HepG2 (cell line): ENCODE data around the gene HSD11B1.

ENCODE experiments used
- HNRNPL ChIP-seq: fragments of 200-400 bp; formaldehyde crosslinking; IDR thresholded peaks from 2 replicates; pipeline ENCODE4 v1.6.1; 2017; ENCODE audit warnings: mild to moderate bottlenecking, low read depth, low read length
- KLF15 ChIP-seq: sonication (generic); formaldehyde crosslinking; IDR thresholded peaks from 2 replicates; pipeline ENCODE4 v1.8.1; 2023; ENCODE audit warnings: borderline replicate concordance, mild to moderate bottlenecking, inconsistent platforms, missing genetic modification reagents, mixed read lengths
- MYNN ChIP-seq: sonication (generic); formaldehyde crosslinking; IDR thresholded peaks from 2 replicates; pipeline ENCODE4 v1.4.0; 2020; ENCODE audit warnings: mild to moderate bottlenecking, low read depth, missing genetic modification reagents
- NCOR1 ChIP-seq: fragments of 200-600 bp; sonication (generic); IDR thresholded peaks from 2 replicates; pipeline ENCODE4 v1.7.0; 2017; ENCODE audit warnings: antibody characterized with exemption, low read length, borderline replicate concordance
- RBM22 ChIP-seq: fragments of 200-400 bp; formaldehyde crosslinking; optimal IDR thresholded peaks from 2 replicates; pipeline ENCODE3; 2017; ENCODE audit warnings: mild to moderate bottlenecking, low read length, moderate library complexity
- TF ChIP-seq, protein P1 (sequence below): sonication (generic); formaldehyde crosslinking; IDR thresholded peaks from 2 replicates; pipeline ENCODE4 v1.5.0; 2020; ENCODE audit warnings: missing genetic modification reagents
- TF ChIP-seq, protein P2 (sequence below): sonication (generic); formaldehyde crosslinking; IDR thresholded peaks from 2 replicates; pipeline ENCODE4 v1.4.0; 2020; ENCODE audit warnings: missing genetic modification reagents, mild to moderate bottlenecking, borderline replicate concordance

- TF ChIP-seq NCOR1: no peak
- TF ChIP-seq, protein P1, sequence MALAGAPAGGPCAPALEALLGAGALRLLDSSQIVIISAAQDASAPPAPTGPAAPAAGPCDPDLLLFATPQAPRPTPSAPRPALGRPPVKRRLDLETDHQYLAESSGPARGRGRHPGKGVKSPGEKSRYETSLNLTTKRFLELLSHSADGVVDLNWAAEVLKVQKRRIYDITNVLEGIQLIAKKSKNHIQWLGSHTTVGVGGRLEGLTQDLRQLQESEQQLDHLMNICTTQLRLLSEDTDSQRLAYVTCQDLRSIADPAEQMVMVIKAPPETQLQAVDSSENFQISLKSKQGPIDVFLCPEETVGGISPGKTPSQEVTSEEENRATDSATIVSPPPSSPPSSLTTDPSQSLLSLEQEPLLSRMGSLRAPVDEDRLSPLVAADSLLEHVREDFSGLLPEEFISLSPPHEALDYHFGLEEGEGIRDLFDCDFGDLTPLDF (CRISPR knock-in tag): no peak
- no peak for TF ChIP-seq HNRNPL
- no peak for TF ChIP-seq RBM22
- TF ChIP-seq, protein P2, sequence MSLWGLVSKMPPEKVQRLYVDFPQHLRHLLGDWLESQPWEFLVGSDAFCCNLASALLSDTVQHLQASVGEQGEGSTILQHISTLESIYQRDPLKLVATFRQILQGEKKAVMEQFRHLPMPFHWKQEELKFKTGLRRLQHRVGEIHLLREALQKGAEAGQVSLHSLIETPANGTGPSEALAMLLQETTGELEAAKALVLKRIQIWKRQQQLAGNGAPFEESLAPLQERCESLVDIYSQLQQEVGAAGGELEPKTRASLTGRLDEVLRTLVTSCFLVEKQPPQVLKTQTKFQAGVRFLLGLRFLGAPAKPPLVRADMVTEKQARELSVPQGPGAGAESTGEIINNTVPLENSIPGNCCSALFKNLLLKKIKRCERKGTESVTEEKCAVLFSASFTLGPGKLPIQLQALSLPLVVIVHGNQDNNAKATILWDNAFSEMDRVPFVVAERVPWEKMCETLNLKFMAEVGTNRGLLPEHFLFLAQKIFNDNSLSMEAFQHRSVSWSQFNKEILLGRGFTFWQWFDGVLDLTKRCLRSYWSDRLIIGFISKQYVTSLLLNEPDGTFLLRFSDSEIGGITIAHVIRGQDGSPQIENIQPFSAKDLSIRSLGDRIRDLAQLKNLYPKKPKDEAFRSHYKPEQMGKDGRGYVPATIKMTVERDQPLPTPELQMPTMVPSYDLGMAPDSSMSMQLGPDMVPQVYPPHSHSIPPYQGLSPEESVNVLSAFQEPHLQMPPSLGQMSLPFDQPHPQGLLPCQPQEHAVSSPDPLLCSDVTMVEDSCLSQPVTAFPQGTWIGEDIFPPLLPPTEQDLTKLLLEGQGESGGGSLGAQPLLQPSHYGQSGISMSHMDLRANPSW (CRISPR knock-in tag): no peak
- TF ChIP-seq KLF15 (CRISPR knock-in tag): no peak
- no peak for TF ChIP-seq MYNN
Measured at GRCh38 chr1:209780268-209780667, 75.6 kb downstream of the HSD11B1 start.
